ENCODE measurements around the gene ELF5. TPM values are rescaled to one million over a fixed set of nuclear protein-coding genes. Genes with fewer than 3 reads are reported as not detected.

ELF5 gene
- total RNA-seq, 2 donors from 2014 or later, result not detected

- no peak overlapping the region for H3K4me3 ChIP-seq
- no peaks in the 10 kb centered on the region for H3K36me3 ChIP-seq
- H3K27ac ChIP-seq, result no peak overlapping the region
- no peak for TF ChIP-seq CTCF (IDR thresholded peaks at IDR 0.05)
- H3K4me1 ChIP-seq, result no peaks in the 10 kb centered on the region
- no peaks in the 10 kb centered on the region for H3K27me3 ChIP-seq
- no peak for DNase-seq (ENCODE audit: low spot score)
- no peaks in the 10 kb centered on the region for H3K9me3 ChIP-seq
Observed at GRCh38 chr11:34478845-34479663, 34.5 kb downstream of the ELF5 start.

- Histone ChIP-seq H3K36me3 (peaks cover 13% of the 10 kb centered on the region), H3K4me3 (no peak overlapping the region), H3K4me1 (no peaks in the 10 kb centered on the region), H3K27ac (no peak overlapping the region), H3K27me3 (no peaks in the 10 kb centered on the region), H3K9me3 (no peaks in the 10 kb centered on the region)
- no peak for TF ChIP-seq CTCF (IDR thresholded peaks at IDR 0.05)
- DNase-seq (ENCODE audit: low spot score), result no peak
Observed at GRCh38 chr11:34476849-34477248, 36.7 kb downstream of the ELF5 start.

DNA sequence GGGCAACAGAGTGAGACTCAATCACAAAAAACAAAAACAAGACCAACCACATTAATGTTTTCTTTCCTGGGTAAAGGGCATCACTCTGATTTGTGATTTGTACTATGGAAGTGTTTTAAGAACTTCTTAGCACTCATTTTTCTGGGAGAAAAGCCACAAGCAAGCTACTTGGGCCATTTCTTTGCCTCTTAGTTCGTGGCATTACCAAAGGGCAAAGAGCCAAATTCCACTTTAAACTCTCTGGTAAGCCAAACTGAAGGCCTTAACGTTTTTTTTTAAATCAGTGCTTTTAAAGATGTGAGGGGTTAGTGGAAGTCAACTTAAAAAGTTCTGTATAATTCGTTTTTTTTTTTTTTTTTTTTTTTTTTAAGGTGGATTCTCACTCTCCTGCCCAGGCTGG is 37.9 kb downstream of the ELF5 start:
- no peaks in the 10 kb centered on the region for H3K9me3 ChIP-seq
- no peak for TF ChIP-seq CTCF (IDR thresholded peaks at IDR 0.05)

DNA sequence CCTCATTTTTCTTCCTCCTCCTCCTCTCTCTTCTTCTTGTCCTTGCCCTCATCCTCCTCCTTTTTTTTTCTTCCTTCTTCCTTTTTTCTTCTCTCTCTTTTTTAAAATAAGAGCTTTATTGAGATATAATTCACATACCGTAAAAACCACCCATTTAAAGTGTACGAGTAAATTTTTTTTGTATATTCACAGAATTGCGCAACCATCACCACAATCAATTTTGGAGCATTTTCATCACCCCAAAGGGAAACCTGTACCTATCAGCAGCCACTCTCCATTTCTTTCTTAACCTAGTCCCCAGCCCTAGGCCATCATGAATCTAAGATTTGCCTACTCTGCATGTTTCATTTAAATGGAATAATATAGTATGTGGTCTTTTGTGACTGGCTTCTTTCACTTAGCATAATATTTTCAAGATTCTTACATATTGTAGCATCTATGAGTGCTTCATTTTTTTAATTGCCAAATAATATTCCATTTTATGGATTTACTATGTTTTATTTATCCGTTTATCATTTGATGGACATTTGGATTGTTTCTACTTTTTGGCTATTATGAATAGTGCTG is 39.9 kb downstream of the ELF5 start:
- Histone ChIP-seq H3K27ac (no peak overlapping the region), H3K36me3 (peaks cover 45% of the 10 kb centered on the region), H3K4me3 (no peak overlapping the region), H3K9me3 (no peaks in the 10 kb centered on the region), H3K4me1 (no peaks in the 10 kb centered on the region), H3K27me3 (no peaks in the 10 kb centered on the region)
- DNase-seq (ENCODE audit: low spot score), result no peak
- TF ChIP-seq CTCF (IDR thresholded peaks at IDR 0.05), result no peak

More for the DNA sequence above, 37.9 kb downstream of the ELF5 start:
- Histone ChIP-seq H3K4me3 (no peak overlapping the region), H3K36me3 (peaks cover 25% of the 10 kb centered on the region), H3K4me1 (no peaks in the 10 kb centered on the region), H3K27ac (no peak overlapping the region), H3K27me3 (no peaks in the 10 kb centered on the region)
- no peak for DNase-seq (ENCODE audit: low spot score)

- Histone ChIP-seq H3K4me3 (no peak overlapping the region), H3K36me3 (peaks cover 96% of the 10 kb centered on the region)
- TF ChIP-seq CTCF (IDR thresholded peaks at IDR 0.05), result peak; percentile 10 to 52
Observed at GRCh38 chr11:34468209-34468841, 45.3 kb downstream of the ELF5 start.

More at GRCh38 chr11:34468209-34468841, 45.3 kb downstream of the ELF5 start:
- H3K27ac ChIP-seq, result no peak overlapping the region
- H3K4me1 ChIP-seq, result no peaks in the 10 kb centered on the region
- peaks cover 0 to 20% of the 10 kb centered on the region in 2 donors for H3K9me3 ChIP-seq
- H3K27me3 ChIP-seq, result no peaks in the 10 kb centered on the region
- no peak for DNase-seq (ENCODE audit: low spot score)
